ENCODE results near the gene PTN.
"Not testable (repeated sequence)": the region's sequence is repeated elsewhere in the genome, so short reads cannot be mapped to it uniquely, and the experiment has no call there.

The PTN gene

GRCh38 chr7:137268001-137268865 lies 75.3 kb downstream of the PTN start:
- not testable (repeated sequence) for DNase-seq

GRCh38 chr7:137266764-137267163 lies 76.8 kb downstream of the PTN start:
- no peak for DNase-seq

GRCh38 chr7:137265480-137265879 lies 78.1 kb downstream of the PTN start:
- DNase-seq = not testable (repeated sequence)

GRCh38 chr7:137262599-137262998 lies 80.9 kb downstream of the PTN start:
- no peak for DNase-seq

GRCh38 chr7:137258552-137258951 lies 85.0 kb downstream of the PTN start:
- DNase-seq = no peak

GRCh38 chr7:137254766-137255165 lies 88.8 kb downstream of the PTN start:
- no peak for DNase-seq

- DNase-seq = no peak
These were observed 97.6 kb downstream of the PTN start for GRCh38 chr7:137245890-137246289.

GRCh38 chr7:137245186-137245585 lies 98.3 kb downstream of the PTN start:
- no peak for DNase-seq

GRCh38 chr7:137243741-137244140 lies 99.8 kb downstream of the PTN start:
- no peak for DNase-seq

- no peak for DNase-seq
These were observed 100.9 kb downstream of the PTN start for GRCh38 chr7:137242616-137243015.

- DNase-seq = no peak
These were observed 101.7 kb downstream of the PTN start for GRCh38 chr7:137241655-137242360.

- DNase-seq = not testable (repeated sequence)
These were observed 104.3 kb downstream of the PTN start for GRCh38 chr7:137239186-137239585.

- no peak for DNase-seq
These were observed 108.1 kb downstream of the PTN start for GRCh38 chr7:137235434-137235833.

- no peak for DNase-seq
These were observed 112.4 kb downstream of the PTN start for GRCh38 chr7:137231167-137231566.

- no peak for DNase-seq
These were observed 122.1 kb downstream of the PTN start for GRCh38 chr7:137221467-137221866.

GRCh38 chr7:137213744-137214143 lies 129.8 kb downstream of the PTN start:
- no peak for DNase-seq

- no peak for DNase-seq
These were observed 134.2 kb downstream of the PTN start for GRCh38 chr7:137209151-137209817.

- no peak for DNase-seq
These were observed 136.8 kb downstream of the PTN start for GRCh38 chr7:137206770-137207169.

GRCh38 chr7:137204246-137204645 lies 139.3 kb downstream of the PTN start:
- no peak for DNase-seq

GRCh38 chr7:137203351-137203750 lies 140.2 kb downstream of the PTN start:
- DNase-seq = no peak

GRCh38 chr7:137196648-137197047 lies 146.9 kb downstream of the PTN start:
- DNase-seq = no peak

GRCh38 chr7:137195996-137196395 lies 147.5 kb downstream of the PTN start:
- DNase-seq = no peak

GRCh38 chr7:137181619-137182018 lies 161.9 kb downstream of the PTN start:
- not testable (repeated sequence) for DNase-seq
